A549 (cell line): ENCODE measurements around the gene UHRF1.

Experiments used
- CEBPB ChIP-seq, 2 experiments: fragments of >200 bp in 1 of 2; sonication (Bioruptor Twin) in 1 of 2; formaldehyde crosslinking in 1 of 2; IDR thresholded peaks; 2 replicates each; pipeline ENCODE4 v1.6.1; 2012 to 2016
- HDAC2 ChIP-seq: fragments of 200-600 bp; sonication (generic); IDR thresholded peaks from 2 replicates; pipeline ENCODE4 v1.6.1; 2016
- MAZ ChIP-seq: fragments of 150-350 bp; IDR thresholded peaks from 2 replicates; pipeline ENCODE4 v1.6.1; 2014; ENCODE audit warnings: antibody characterized with exemption, low read depth, low read length, borderline replicate concordance
- MYC ChIP-seq: IDR thresholded peaks from 2 replicates; pipeline ENCODE4 v1.6.1; 2012; ENCODE audit warnings: mild to moderate bottlenecking, inconsistent platforms, low read length, improper control_type of control experiment, borderline replicate concordance
- POLR2A ChIP-seq: IDR thresholded peaks from 2 replicates; pipeline ENCODE4 v1.6.1; 2012; ENCODE audit warnings: mild to moderate bottlenecking, low read length
- POLR2AphosphoS2 ChIP-seq: conservative IDR thresholded peaks from 2 replicates; pipeline ENCODE4 v1.6.1; 2012; ENCODE audit warnings: low read length, improper control_type of control experiment, inconsistent platforms
- RFX5 ChIP-seq: fragments of 450-650 bp; IDR thresholded peaks from 2 replicates; pipeline ENCODE4 v1.7.1; 2014; ENCODE audit warnings: antibody characterized with exemption, mild to moderate bottlenecking, moderate library complexity
- TF ChIP-seq, protein P1 (sequence below): fragments of >200 bp; sonication (Bioruptor Twin); formaldehyde crosslinking; IDR thresholded peaks from 3 replicates; pipeline ENCODE4 v1.5.1; 2016

GRCh38 chr19:4939466-4939865 lies 30.2 kb downstream of the UHRF1 start:
- TF ChIP-seq MYC: no peak
- no peak for TF ChIP-seq CEBPB (IDR thresholded peaks at IDR 0.05)
- TF ChIP-seq RFX5: no peak
- TF ChIP-seq POLR2A: no peak
- TF ChIP-seq, protein P1, sequence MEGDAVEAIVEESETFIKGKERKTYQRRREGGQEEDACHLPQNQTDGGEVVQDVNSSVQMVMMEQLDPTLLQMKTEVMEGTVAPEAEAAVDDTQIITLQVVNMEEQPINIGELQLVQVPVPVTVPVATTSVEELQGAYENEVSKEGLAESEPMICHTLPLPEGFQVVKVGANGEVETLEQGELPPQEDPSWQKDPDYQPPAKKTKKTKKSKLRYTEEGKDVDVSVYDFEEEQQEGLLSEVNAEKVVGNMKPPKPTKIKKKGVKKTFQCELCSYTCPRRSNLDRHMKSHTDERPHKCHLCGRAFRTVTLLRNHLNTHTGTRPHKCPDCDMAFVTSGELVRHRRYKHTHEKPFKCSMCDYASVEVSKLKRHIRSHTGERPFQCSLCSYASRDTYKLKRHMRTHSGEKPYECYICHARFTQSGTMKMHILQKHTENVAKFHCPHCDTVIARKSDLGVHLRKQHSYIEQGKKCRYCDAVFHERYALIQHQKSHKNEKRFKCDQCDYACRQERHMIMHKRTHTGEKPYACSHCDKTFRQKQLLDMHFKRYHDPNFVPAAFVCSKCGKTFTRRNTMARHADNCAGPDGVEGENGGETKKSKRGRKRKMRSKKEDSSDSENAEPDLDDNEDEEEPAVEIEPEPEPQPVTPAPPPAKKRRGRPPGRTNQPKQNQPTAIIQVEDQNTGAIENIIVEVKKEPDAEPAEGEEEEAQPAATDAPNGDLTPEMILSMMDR: no peak
- TF ChIP-seq MAZ: no peak
- TF ChIP-seq HDAC2: no peak
- no peak for TF ChIP-seq POLR2AphosphoS2
